PC-9 (cell line): ENCODE results near the gene PRKACG.

ENCODE experiments used
- EZH2 ChIP-seq: fragments of 200-600 bp; sonication (generic); IDR thresholded peaks from 2 replicates; pipeline ENCODE4 v1.8.0; 2017; ENCODE audit warnings: antibody characterized with exemption, low read depth
- TF ChIP-seq, protein P1 (sequence below): fragments of 200-600 bp; sonication (generic); conservative IDR thresholded peaks from 2 replicates; pipeline ENCODE4 v1.6.1; 2017; ENCODE audit warnings: mixed run types, antibody characterized with exemption, mild to moderate bottlenecking, moderate library complexity

GRCh38 chr9:69049094-69049493 is 35.2 kb upstream of the PRKACG start:
- TF ChIP-seq, protein P1, sequence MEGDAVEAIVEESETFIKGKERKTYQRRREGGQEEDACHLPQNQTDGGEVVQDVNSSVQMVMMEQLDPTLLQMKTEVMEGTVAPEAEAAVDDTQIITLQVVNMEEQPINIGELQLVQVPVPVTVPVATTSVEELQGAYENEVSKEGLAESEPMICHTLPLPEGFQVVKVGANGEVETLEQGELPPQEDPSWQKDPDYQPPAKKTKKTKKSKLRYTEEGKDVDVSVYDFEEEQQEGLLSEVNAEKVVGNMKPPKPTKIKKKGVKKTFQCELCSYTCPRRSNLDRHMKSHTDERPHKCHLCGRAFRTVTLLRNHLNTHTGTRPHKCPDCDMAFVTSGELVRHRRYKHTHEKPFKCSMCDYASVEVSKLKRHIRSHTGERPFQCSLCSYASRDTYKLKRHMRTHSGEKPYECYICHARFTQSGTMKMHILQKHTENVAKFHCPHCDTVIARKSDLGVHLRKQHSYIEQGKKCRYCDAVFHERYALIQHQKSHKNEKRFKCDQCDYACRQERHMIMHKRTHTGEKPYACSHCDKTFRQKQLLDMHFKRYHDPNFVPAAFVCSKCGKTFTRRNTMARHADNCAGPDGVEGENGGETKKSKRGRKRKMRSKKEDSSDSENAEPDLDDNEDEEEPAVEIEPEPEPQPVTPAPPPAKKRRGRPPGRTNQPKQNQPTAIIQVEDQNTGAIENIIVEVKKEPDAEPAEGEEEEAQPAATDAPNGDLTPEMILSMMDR = no peak
- TF ChIP-seq EZH2 = no peak
